HepG2 (cell line): Measurements from ENCODE around the gene NUDT19. TPM values are rescaled to one million over a fixed set of nuclear protein-coding genes. Genes with fewer than 3 reads are reported as not detected.

Source experiments
- DZIP1 ChIP-seq: sonication (generic); formaldehyde crosslinking; IDR thresholded peaks from 2 replicates; pipeline ENCODE4 v1.5.0; 2020; ENCODE audit warnings: mild to moderate bottlenecking, missing genetic modification reagents
- ESRRA ChIP-seq: sonication (generic); formaldehyde crosslinking; IDR thresholded peaks from 2 replicates; pipeline ENCODE4 v1.5.1; 2020; ENCODE audit warnings: mild to moderate bottlenecking, low read depth, missing genetic modification reagents
- HBP1 ChIP-seq: IDR thresholded peaks from 2 replicates; pipeline ENCODE4 v1.6.1; 2016; ENCODE audit warnings: low read depth, control low read depth
- HDAC1 ChIP-seq: sonication (generic); formaldehyde crosslinking; IDR thresholded peaks from 2 replicates; pipeline ENCODE4 v1.5.1; 2020; ENCODE audit warnings: mild to moderate bottlenecking, missing genetic modification reagents
- IRF2 ChIP-seq: IDR thresholded peaks from 2 replicates; pipeline ENCODE4 v1.6.1; 2018; ENCODE audit warnings: missing genetic modification reagents, missing compliant biosample characterization
- KLF11 ChIP-seq: IDR thresholded peaks from 2 replicates; pipeline ENCODE4 v1.6.1; 2016; ENCODE audit warnings: missing compliant biosample characterization
- KLF9 ChIP-seq: IDR thresholded peaks from 2 replicates; pipeline ENCODE4 v1.6.1; 2016; ENCODE audit warnings: low read depth
- MAF1 ChIP-seq: sonication (generic); formaldehyde crosslinking; IDR thresholded peaks from 2 replicates; pipeline ENCODE4 v1.5.0; 2020; ENCODE audit warnings: missing genetic modification reagents, borderline replicate concordance
- NONO ChIP-seq, 2 experiments: fragments of 450-650 bp in 1 of 2; sonication (generic) in 1 of 2; formaldehyde crosslinking in 1 of 2; IDR thresholded peaks in 1 of 2; conservative IDR thresholded peaks in 1 of 2; 2 replicates each; pipeline versions ENCODE4 v1.6.1 to v1.8.0; 2017 to 2022; ENCODE audit warnings: mild to moderate bottlenecking in 1 of 2, missing genetic modification reagents in 1 of 2, moderate library complexity in 1 of 2
- ONECUT2 ChIP-seq: sonication (generic); formaldehyde crosslinking; IDR thresholded peaks from 2 replicates; pipeline ENCODE4 v1.4.0; 2020; ENCODE audit warnings: missing genetic modification reagents
- POLR2AphosphoS5 ChIP-seq: IDR thresholded peaks from 2 replicates; pipeline ENCODE4 v1.6.1; 2012; ENCODE audit warnings: low read depth, low read length
- SIX1 ChIP-seq: sonication (generic); formaldehyde crosslinking; IDR thresholded peaks from 2 replicates; pipeline ENCODE4 v1.4.0; 2020; ENCODE audit warnings: missing genetic modification reagents, borderline replicate concordance
- TFE3 ChIP-seq: IDR thresholded peaks from 2 replicates; pipeline ENCODE4 v1.6.1; 2016
- ZBTB34 ChIP-seq: sonication (generic); formaldehyde crosslinking; IDR thresholded peaks from 2 replicates; pipeline ENCODE4 v1.8.0; 2022; ENCODE audit warnings: mild to moderate bottlenecking, missing genetic modification reagents
- ZIK1 ChIP-seq: sonication (generic); formaldehyde crosslinking; IDR thresholded peaks from 2 replicates; pipeline ENCODE4 v1.5.0; 2020; ENCODE audit warnings: mild to moderate bottlenecking, low read depth, missing genetic modification reagents, borderline replicate concordance
- ZNF253 ChIP-seq: sonication (generic); formaldehyde crosslinking; IDR thresholded peaks from 2 replicates; pipeline ENCODE4 v1.8.0; 2022; ENCODE audit warnings: mild to moderate bottlenecking, missing genetic modification reagents, borderline replicate concordance
- ZNF296 ChIP-seq: sonication (generic); formaldehyde crosslinking; conservative IDR thresholded peaks from 2 replicates; pipeline ENCODE4 v1.5.0; 2020; ENCODE audit warnings: mild to moderate bottlenecking, missing genetic modification reagents
- ZNF589 ChIP-seq: sonication (generic); formaldehyde crosslinking; conservative IDR thresholded peaks from 2 replicates; pipeline ENCODE4 v1.8.0; 2022; ENCODE audit warnings: mild to moderate bottlenecking, moderate library complexity, missing genetic modification reagents
- polyA plus RNA-seq, 8 experiments: library from polyadenylated mRNA; depleted of rRNA in 3 of 8; stranded (reverse) in 7 of 8; unstranded in 1 of 8; fragments of >200 nt; fragmentation: Illumina TruSeq in 4 of 8; extraction: Trizol in 4 of 8; gene quantifications; 2 replicates each; pipeline versions ENCODE4 v1.2.1 to v1.2.3, GENCODE V29; 2011 to 2016; ENCODE audit warnings: low read depth in 4 of 8, missing spikeins in 1 of 8, mixed read lengths in 1 of 8; ENCODE audit not compliant: insufficient read depth in 1 of 8
- total RNA-seq, 5 experiments: library from RNA; depleted of rRNA; stranded (reverse); fragments of >200 nt; fragmentation: Illumina TruSeq; extraction: Trizol; gene quantifications; 2 replicates each; pipeline ENCODE4 v1.2.3, GENCODE V29; 2016; ENCODE audit warnings: low read depth in 1 of 5

Gene NUDT19
- total and polyA plus RNA-seq, 2 of the 13 experiments (the other 11 are each of a cell fraction or from before 2014, with no cell fraction given) = 3.1 to 3.6 TPM

GRCh38 chr19:32691291-32691951 is at the start of gene NUDT19 (continued):
- TF ChIP-seq ZIK1 (CRISPR knock-in tag) = peak; percentile 54; the same call in 1 of the 2 replicates
- TF ChIP-seq POLR2AphosphoS5 = peak; percentile 74
- TF ChIP-seq ONECUT2 (CRISPR knock-in tag) = no peak
- no peak for TF ChIP-seq ZNF253 (CRISPR knock-in tag)
- TF ChIP-seq KLF9 (CRISPR knock-in tag) = no peak
- TF ChIP-seq TFE3 (CRISPR knock-in tag) = peak; percentile 57; the same call in 1 of the 2 replicates
- TF ChIP-seq HDAC1 (CRISPR knock-in tag) = peak; percentile 58; the same call in 1 of the 2 replicates
- no peak for TF ChIP-seq SIX1
- peak; percentile 54; the same call in 1 of the 2 replicates for TF ChIP-seq ZBTB34 (CRISPR knock-in tag)
- TF ChIP-seq ESRRA (CRISPR knock-in tag) = peak; percentile 29; the same call in 1 of the 2 replicates
- TF ChIP-seq HBP1 (CRISPR knock-in tag) = no peak
- 0 out of 2 replicates have a peak, but pooled peaks have one; percentile 56 for TF ChIP-seq ZNF296 (CRISPR knock-in tag)
- 0 out of 2 replicates have a peak, but pooled peaks have one; percentile 17 for TF ChIP-seq ZNF589 (CRISPR knock-in tag)
- no peak for TF ChIP-seq NONO (IDR thresholded peaks at IDR 0.05)
- no peak; the same call in 1 of the 2 replicates for TF ChIP-seq NONO (CRISPR knock-in tag; conservative IDR thresholded peaks at IDR 0.05)
- TF ChIP-seq DZIP1 = no peak
- 0 out of 2 replicates have a peak, but pooled peaks have one; percentile 35 for TF ChIP-seq IRF2 (CRISPR knock-in tag)
- TF ChIP-seq KLF11 (CRISPR knock-in tag) = no peak
- 0 out of 2 replicates have a peak, but pooled peaks have one; percentile 55 for TF ChIP-seq MAF1 (CRISPR knock-in tag)
